HepG2 (cell line): ENCODE data around the gene DRAXIN. TPM values are rescaled to one million over a fixed set of nuclear protein-coding genes. Genes with fewer than 3 reads are reported as not detected.

ENCODE experiments used
- ADNP ChIP-seq: sonication (generic); formaldehyde crosslinking; IDR thresholded peaks from 2 replicates; pipeline ENCODE4 v1.4.0; 2020; ENCODE audit warnings: missing genetic modification reagents
- CEBPB ChIP-seq: IDR thresholded peaks from 2 replicates; pipeline ENCODE4 v1.6.1; 2011; ENCODE audit warnings: low read depth, low read length, improper control_type of control experiment, borderline replicate concordance
- FIP1L1 ChIP-seq: fragments of 200-400 bp; formaldehyde crosslinking; IDR thresholded peaks from 2 replicates; pipeline ENCODE4 v1.6.1; 2018; ENCODE audit warnings: low read depth, mild to moderate bottlenecking, low read length, moderate library complexity, borderline replicate concordance; ENCODE audit not compliant: insufficient read depth
- FOXK1 ChIP-seq: sonication (generic); formaldehyde crosslinking; IDR thresholded peaks from 2 replicates; pipeline ENCODE4 v1.4.0; 2020; ENCODE audit warnings: low read depth, missing genetic modification reagents, borderline replicate concordance
- GTF2F1 ChIP-seq: fragments of 150-350 bp; IDR thresholded peaks from 2 replicates; pipeline ENCODE4 v1.6.1; 2014; ENCODE audit warnings: low read length
- KLF6 ChIP-seq: IDR thresholded peaks from 2 replicates; pipeline ENCODE4 v1.8.0; 2016; ENCODE audit warnings: missing biosample characterization, missing genetic modification reagents
- MAF1 ChIP-seq: sonication (generic); formaldehyde crosslinking; IDR thresholded peaks from 2 replicates; pipeline ENCODE4 v1.5.0; 2020; ENCODE audit warnings: missing genetic modification reagents, borderline replicate concordance
- MYC ChIP-seq: sonication (generic); formaldehyde crosslinking; IDR thresholded peaks from 2 replicates; pipeline ENCODE4 v1.9.0; 2021; ENCODE audit warnings: missing genetic modification reagents, borderline replicate concordance
- NCOA2 ChIP-seq: sonication (generic); formaldehyde crosslinking; IDR thresholded peaks from 2 replicates; pipeline ENCODE4 v1.8.0; 2022; ENCODE audit warnings: inconsistent platforms
- PTBP1 ChIP-seq: fragments of 200-400 bp; formaldehyde crosslinking; IDR thresholded peaks from 2 replicates; pipeline ENCODE4 v1.6.1; 2018; ENCODE audit warnings: low read length, low read depth; ENCODE audit not compliant: poor library complexity, severe bottlenecking
- REST ChIP-seq, 2 experiments: IDR thresholded peaks; 2 replicates each; pipeline ENCODE4 v1.6.1; 2011 to 2012; ENCODE audit warnings: low read length in 2 of 2, borderline replicate concordance in 1 of 2, low read depth in 1 of 2, mild to moderate bottlenecking in 1 of 2, moderate library complexity in 1 of 2
- RFXANK ChIP-seq: IDR thresholded peaks from 2 replicates; pipeline ENCODE4 v1.6.1; 2016
- SOX5 ChIP-seq: IDR thresholded peaks from 2 replicates; pipeline ENCODE4 v1.6.1; 2016; ENCODE audit warnings: borderline replicate concordance
- SRSF4 ChIP-seq: fragments of 200-400 bp; formaldehyde crosslinking; IDR thresholded peaks from one replicate; pipeline ENCODE4 v1.6.1; 2018; ENCODE audit warnings: mild to moderate bottlenecking, low read depth, low read length, moderate library complexity; ENCODE audit not compliant: poor library complexity, severe bottlenecking
- ZFAT ChIP-seq: sonication (generic); formaldehyde crosslinking; conservative IDR thresholded peaks from 2 replicates; pipeline ENCODE4 v1.8.1; 2023; ENCODE audit warnings: missing genetic modification reagents, inconsistent platforms
- ZNF225 ChIP-seq: sonication (generic); formaldehyde crosslinking; IDR thresholded peaks from 2 replicates; pipeline ENCODE4 v1.4.0; 2020; ENCODE audit warnings: mild to moderate bottlenecking, missing genetic modification reagents
- ZNF3 ChIP-seq: IDR thresholded peaks from 2 replicates; pipeline ENCODE4 v1.7.0; 2017; ENCODE audit warnings: inconsistent platforms
- ZNF326 ChIP-seq: sonication (generic); formaldehyde crosslinking; IDR thresholded peaks from 2 replicates; pipeline ENCODE4 v1.4.0; 2020; ENCODE audit warnings: missing genetic modification reagents, borderline replicate concordance
- ZNF331 ChIP-seq: sonication (generic); formaldehyde crosslinking; IDR thresholded peaks from 2 replicates; pipeline ENCODE4 v1.4.0; 2020; ENCODE audit warnings: missing genetic modification reagents
- ZNF670 ChIP-seq: sonication (generic); formaldehyde crosslinking; IDR thresholded peaks from 2 replicates; pipeline ENCODE4 v1.8.0; 2022; ENCODE audit warnings: mild to moderate bottlenecking, missing genetic modification reagents, borderline replicate concordance
- ZNF772 ChIP-seq: sonication (generic); formaldehyde crosslinking; IDR thresholded peaks from 2 replicates; pipeline ENCODE4 v1.5.0; 2020; ENCODE audit warnings: mild to moderate bottlenecking, missing genetic modification reagents
- ZNF83 ChIP-seq: sonication (generic); formaldehyde crosslinking; IDR thresholded peaks from 2 replicates; pipeline ENCODE4 v1.4.0; 2020; ENCODE audit warnings: missing genetic modification reagents, mild to moderate bottlenecking, borderline replicate concordance
- polyA plus RNA-seq, 8 experiments: library from polyadenylated mRNA; depleted of rRNA in 3 of 8; stranded (reverse) in 7 of 8; unstranded in 1 of 8; fragments of >200 nt; fragmentation: Illumina TruSeq in 4 of 8; extraction: Trizol in 4 of 8; gene quantifications; 2 replicates each; pipeline versions ENCODE4 v1.2.1 to v1.2.3, GENCODE V29; 2011 to 2016; ENCODE audit warnings: low read depth in 4 of 8, missing spikeins in 1 of 8, mixed read lengths in 1 of 8; ENCODE audit not compliant: insufficient read depth in 1 of 8
- total RNA-seq, 5 experiments: library from RNA; depleted of rRNA; stranded (reverse); fragments of >200 nt; fragmentation: Illumina TruSeq; extraction: Trizol; gene quantifications; 2 replicates each; pipeline ENCODE4 v1.2.3, GENCODE V29; 2016; ENCODE audit warnings: low read depth in 1 of 5
- TF ChIP-seq, protein P1 (sequence below): sonication (generic); formaldehyde crosslinking; IDR thresholded peaks from 2 replicates; pipeline ENCODE4 v1.5.0; 2020; ENCODE audit warnings: missing genetic modification reagents, mild to moderate bottlenecking, borderline replicate concordance

The DRAXIN gene
- total and polyA plus RNA-seq, 2 of the 13 experiments (the other 11 are each of a cell fraction or from before 2014, with no cell fraction given), result 0.02 TPM; not detected in 1

DNA sequence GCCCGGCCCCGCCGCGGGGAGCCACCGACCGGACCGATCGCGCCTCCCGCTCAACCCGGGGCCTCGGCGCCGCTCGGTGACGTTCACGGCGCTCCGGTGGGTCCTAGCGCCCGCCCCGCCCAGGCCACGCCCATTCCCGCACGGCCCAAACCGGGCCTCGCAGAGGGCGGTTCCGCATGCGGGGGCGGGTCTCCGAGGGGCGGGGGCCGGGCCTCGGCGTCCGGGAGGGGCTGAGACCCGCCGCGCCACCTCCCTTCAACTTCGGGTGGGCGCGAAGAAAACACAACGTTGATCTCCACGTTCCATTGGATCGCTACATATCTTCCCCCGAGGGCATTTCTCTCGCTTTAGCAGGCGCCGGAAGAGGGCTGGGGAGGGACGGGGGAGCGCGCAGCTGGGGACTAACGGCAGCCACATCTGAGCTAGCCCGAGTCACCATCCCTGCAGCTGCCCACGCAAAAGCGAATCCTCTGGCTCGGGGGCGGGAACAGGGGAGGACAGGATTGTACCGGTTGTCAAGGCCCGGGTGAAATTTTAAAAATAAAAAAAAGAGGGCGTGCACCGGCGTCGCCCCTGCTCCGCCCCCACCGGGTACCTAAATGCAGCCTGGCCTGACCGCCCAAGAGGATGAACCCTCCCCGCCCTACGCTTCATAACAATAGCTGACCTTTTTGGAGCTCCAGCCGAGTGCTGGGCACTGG lies 10.3 kb upstream of the DRAXIN start, which contains the start of gene MAD2L2 (continued):
- TF ChIP-seq ADNP (CRISPR knock-in tag), result no peak
- TF ChIP-seq PTBP1, result no peak
- TF ChIP-seq ZNF331 (CRISPR knock-in tag), result peak; percentile 55; the same call in 1 of the 2 replicates
- TF ChIP-seq ZNF225, result no peak
- TF ChIP-seq KLF6 (CRISPR knock-in tag), result 0 out of 2 replicates have a peak, but pooled peaks have one; percentile 64
- TF ChIP-seq NCOA2 (CRISPR knock-in tag), result no peak; the same call in 1 of the 2 replicates
- TF ChIP-seq ZNF83 (CRISPR knock-in tag), result no peak
- no peak for TF ChIP-seq GTF2F1
- TF ChIP-seq ZNF326 (CRISPR knock-in tag), result no peak
- no peak for TF ChIP-seq REST (IDR thresholded peaks at IDR 0.05; ENCODE audit: borderline replicate concordance in 1 of 2, low read depth in 1 of 2, low read length in 2 of 2)
- no peak for TF ChIP-seq SOX5
- TF ChIP-seq MAF1 (CRISPR knock-in tag), result no peak
- TF ChIP-seq MYC, result no peak; the same call in 1 of the 2 replicates
- TF ChIP-seq ZNF670 (CRISPR knock-in tag), result no peak
- TF ChIP-seq FOXK1 (CRISPR knock-in tag), result no peak
- TF ChIP-seq ZFAT (CRISPR knock-in tag), result no peak
- TF ChIP-seq, protein P1, sequence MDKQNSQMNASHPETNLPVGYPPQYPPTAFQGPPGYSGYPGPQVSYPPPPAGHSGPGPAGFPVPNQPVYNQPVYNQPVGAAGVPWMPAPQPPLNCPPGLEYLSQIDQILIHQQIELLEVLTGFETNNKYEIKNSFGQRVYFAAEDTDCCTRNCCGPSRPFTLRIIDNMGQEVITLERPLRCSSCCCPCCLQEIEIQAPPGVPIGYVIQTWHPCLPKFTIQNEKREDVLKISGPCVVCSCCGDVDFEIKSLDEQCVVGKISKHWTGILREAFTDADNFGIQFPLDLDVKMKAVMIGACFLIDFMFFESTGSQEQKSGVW (CRISPR knock-in tag), result no peak
- no peak for TF ChIP-seq CEBPB
- TF ChIP-seq ZNF772 (CRISPR knock-in tag), result no peak; the same call in 1 of the 2 replicates
- no peak for TF ChIP-seq RFXANK
- TF ChIP-seq ZNF3 (CRISPR knock-in tag), result no peak
- TF ChIP-seq FIP1L1, result no peak
- TF ChIP-seq SRSF4, result no peak
